Ishikawa (cell line): ENCODE data around the gene CRY1.

Experiments
- EGR1 ChIP-seq: IDR thresholded peaks from 2 replicates; pipeline ENCODE4 v1.6.1; 2012
- EP300 ChIP-seq: IDR thresholded peaks from 2 replicates; pipeline ENCODE4 v1.6.1; 2012; ENCODE audit warnings: borderline replicate concordance
- YY1 ChIP-seq: IDR thresholded peaks from 2 replicates; pipeline ENCODE4 v1.6.1; 2012; ENCODE audit warnings: low read depth
- TF ChIP-seq, protein P1 (sequence below): IDR thresholded peaks from 2 replicates; pipeline ENCODE4 v1.6.1; 2012
- TF ChIP-seq, protein P2 (sequence below): IDR thresholded peaks from 2 replicates; pipeline ENCODE4 v1.6.1; 2012; ENCODE audit warnings: low read depth, mild to moderate bottlenecking

DNA sequence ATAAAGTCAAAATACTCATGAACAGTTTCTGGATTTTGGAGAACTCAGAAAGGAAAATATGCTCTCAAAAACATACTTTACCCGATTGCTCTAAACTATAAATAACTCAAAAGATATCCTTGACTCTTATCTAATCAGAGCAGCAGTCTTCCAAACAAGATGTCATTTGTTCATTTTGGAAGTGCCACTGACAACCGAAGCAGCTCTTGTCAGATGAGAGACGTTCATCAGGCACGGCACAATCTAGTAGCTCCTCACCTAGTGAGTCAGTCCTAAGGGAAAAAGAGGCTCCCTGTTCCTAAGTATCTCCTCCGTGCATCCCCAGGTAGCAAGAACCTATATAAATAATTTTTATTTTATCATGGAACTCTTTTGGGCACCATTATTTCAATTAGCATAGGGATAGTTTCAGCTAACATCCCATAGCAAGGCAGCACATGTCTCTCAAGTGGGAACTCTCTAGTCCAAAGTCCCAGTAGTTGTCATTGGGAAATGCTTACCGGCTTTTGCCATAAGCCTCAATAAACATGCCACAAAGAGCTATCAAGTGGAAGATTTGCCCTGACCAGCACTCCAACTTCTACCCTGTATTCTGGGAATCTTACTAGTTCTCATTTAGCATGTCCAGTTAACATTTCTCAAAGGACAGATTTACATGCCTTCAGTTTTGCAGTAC is 151.7 kb downstream of the CRY1 start:
- no peak for TF ChIP-seq YY1
- no peak for TF ChIP-seq EP300
- TF ChIP-seq EGR1 = no peak
- TF ChIP-seq, protein P1, sequence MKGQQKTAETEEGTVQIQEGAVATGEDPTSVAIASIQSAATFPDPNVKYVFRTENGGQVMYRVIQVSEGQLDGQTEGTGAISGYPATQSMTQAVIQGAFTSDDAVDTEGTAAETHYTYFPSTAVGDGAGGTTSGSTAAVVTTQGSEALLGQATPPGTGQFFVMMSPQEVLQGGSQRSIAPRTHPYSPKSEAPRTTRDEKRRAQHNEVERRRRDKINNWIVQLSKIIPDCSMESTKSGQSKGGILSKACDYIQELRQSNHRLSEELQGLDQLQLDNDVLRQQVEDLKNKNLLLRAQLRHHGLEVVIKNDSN = no peak
- TF ChIP-seq, protein P2, sequence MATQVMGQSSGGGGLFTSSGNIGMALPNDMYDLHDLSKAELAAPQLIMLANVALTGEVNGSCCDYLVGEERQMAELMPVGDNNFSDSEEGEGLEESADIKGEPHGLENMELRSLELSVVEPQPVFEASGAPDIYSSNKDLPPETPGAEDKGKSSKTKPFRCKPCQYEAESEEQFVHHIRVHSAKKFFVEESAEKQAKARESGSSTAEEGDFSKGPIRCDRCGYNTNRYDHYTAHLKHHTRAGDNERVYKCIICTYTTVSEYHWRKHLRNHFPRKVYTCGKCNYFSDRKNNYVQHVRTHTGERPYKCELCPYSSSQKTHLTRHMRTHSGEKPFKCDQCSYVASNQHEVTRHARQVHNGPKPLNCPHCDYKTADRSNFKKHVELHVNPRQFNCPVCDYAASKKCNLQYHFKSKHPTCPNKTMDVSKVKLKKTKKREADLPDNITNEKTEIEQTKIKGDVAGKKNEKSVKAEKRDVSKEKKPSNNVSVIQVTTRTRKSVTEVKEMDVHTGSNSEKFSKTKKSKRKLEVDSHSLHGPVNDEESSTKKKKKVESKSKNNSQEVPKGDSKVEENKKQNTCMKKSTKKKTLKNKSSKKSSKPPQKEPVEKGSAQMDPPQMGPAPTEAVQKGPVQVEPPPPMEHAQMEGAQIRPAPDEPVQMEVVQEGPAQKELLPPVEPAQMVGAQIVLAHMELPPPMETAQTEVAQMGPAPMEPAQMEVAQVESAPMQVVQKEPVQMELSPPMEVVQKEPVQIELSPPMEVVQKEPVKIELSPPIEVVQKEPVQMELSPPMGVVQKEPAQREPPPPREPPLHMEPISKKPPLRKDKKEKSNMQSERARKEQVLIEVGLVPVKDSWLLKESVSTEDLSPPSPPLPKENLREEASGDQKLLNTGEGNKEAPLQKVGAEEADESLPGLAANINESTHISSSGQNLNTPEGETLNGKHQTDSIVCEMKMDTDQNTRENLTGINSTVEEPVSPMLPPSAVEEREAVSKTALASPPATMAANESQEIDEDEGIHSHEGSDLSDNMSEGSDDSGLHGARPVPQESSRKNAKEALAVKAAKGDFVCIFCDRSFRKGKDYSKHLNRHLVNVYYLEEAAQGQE = no peak
